Right ventricle myocardium superior (tissue), 1 donor: ENCODE results near the gene ZNF488. TPM values are rescaled to one million over a fixed set of nuclear protein-coding genes. Genes with fewer than 3 reads are reported as not detected.

ENCODE experiments used
- ATAC-seq: fragments of 200-7000 bp; cut with Tn5 transposase; one replicate; pipeline ENCODE4 v1.9.1; 2020; ENCODE audit warnings: mild to moderate bottlenecking; ENCODE audit not compliant: poor library complexity
- DNase-seq: peaks from one replicate; pipeline ENCODE4 v3.0.0-alpha.2; 2020
- intact Hi-C: fragments of 100-400 bp; cut with DNase I; formaldehyde crosslinking; loops from one replicate; pipeline ENCODE4 v1.11.2; 2022
- total RNA-seq: library from RNA; stranded (reverse); fragmentation: NEBNext Ultra II Directional; extraction: Animal tissue kit (Norgen Biotek cat#: 25700); gene quantifications from one replicate; pipeline ENCODE4 v1.2.1, GENCODE V29; 2021
- donor health status: DM: no; HTN: yes; CAD: no; lungs with severe emphysema.

Gene ZNF488
- total RNA-seq, 1 donor from 2014 or later = not detected

DNA sequence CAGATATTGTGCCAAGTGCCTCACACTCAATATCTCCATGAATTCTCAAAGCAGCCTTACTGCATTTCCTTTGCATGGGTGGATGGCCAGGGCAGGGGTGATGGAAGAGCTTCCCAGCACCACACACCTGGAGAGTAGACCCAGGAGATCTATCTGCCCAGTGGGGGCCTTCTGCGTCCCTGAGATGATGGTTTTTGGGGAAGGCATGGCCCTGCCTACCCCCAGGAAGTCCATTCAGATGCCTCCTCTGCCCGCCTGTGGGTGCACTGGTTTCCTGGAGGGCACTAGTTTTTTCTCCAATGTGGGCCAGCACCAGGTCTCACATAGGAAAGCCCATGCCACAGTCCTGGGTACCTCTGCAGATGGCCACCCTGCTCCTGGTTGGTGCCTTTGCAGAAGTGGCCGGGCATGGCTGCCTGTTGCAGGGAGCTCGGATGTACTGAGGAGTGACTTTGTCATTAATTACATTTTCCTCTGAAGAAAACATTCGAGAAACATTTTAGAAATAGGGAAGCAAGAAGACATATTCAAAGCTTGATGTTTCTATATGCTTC is 28.2 kb upstream of the ZNF488 start:
- DNase-seq = no peak
- ATAC-seq = no peak
- intact Hi-C loops = no loop called here

- DNase-seq (no peak), ATAC-seq (no peak)
- intact Hi-C loops = no loop called here
Measured at GRCh38 chr10:47410862-47411261, 26.8 kb upstream of the ZNF488 start.

DNA sequence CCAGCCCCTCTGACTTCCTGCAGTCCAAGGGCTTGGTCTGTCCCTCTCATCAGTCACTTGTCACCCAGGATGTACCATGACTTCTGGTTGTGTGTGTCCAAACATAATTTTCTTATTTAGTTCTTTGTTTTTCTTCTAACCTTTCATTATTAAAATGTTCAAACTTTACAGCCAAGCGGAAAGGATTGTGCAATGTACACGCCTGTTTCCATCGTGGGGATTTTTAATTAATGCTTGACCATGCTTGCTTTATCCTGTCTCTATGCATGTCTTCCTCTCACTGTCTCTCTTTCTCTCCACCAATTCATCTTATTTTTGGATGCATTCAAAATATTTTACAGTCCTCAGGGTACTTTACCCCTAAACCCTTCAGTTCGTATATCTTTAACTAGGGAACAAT is 26.2 kb upstream of the ZNF488 start:
- DNase-seq = no peak
- no peak for ATAC-seq
- intact Hi-C loops = no loop called here

GRCh38 chr10:47409866-47410256 is 25.8 kb upstream of the ZNF488 start:
- intact Hi-C loops = no loop called here
- DNase-seq (no peak), ATAC-seq (no peak)

DNA sequence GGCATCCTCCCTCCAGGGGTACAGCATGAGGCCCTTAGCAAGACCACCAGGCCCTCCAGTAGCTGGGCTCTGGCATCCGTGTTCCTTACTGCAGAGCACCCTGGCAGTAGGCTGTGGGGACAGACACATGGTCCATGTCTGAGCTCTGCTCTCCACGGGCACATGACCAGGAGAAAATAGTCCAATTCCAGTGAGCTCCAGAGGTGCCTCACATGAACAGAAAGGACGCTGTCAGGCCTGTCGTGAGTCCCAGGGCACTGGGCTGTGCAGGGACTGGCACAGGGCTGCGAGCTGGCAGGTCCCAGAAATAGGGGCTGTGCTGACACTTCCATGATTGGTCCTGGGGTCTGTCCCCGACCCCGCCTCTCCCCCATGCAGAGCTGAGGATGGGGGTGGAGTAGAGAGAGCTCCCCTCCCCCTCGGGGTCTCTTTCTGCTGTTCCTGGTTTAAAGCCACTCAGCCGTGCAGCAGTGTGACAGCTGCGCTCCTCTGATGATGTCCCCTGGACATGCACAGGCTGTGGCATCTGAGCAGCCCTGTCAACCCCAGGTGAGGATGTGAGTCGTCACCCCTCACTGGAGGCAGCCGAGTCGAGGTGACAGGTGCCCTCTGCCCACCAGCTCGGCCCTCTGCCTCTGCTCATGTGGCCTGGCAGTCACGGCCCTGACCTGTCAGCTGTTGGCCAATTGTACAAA is 25.2 kb upstream of the ZNF488 start:
- intact Hi-C loops = no loop called here
- ATAC-seq (no peak), DNase-seq (no peak)

DNA sequence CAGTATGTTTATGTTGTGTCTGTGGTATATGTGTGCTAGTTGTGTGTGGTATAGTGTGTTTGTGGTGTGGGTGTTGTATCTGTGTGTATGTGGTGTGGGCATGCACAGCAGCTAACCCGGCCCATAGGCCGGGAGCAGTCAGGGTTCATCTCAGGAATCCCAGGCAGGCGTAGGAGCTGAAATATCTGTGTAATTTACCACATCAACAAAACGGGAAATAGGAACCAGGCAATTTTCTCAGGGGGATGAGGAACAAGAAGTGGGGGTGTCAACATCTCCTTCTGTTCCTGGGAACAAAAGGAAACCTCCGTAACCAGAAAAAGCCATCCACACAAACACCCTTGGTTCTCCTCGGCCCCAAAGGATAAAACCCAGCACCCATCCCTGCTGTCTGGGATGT is 24.5 kb upstream of the ZNF488 start:
- ATAC-seq (no peak), DNase-seq (no peak)
- intact Hi-C loops = no loop called here

DNA sequence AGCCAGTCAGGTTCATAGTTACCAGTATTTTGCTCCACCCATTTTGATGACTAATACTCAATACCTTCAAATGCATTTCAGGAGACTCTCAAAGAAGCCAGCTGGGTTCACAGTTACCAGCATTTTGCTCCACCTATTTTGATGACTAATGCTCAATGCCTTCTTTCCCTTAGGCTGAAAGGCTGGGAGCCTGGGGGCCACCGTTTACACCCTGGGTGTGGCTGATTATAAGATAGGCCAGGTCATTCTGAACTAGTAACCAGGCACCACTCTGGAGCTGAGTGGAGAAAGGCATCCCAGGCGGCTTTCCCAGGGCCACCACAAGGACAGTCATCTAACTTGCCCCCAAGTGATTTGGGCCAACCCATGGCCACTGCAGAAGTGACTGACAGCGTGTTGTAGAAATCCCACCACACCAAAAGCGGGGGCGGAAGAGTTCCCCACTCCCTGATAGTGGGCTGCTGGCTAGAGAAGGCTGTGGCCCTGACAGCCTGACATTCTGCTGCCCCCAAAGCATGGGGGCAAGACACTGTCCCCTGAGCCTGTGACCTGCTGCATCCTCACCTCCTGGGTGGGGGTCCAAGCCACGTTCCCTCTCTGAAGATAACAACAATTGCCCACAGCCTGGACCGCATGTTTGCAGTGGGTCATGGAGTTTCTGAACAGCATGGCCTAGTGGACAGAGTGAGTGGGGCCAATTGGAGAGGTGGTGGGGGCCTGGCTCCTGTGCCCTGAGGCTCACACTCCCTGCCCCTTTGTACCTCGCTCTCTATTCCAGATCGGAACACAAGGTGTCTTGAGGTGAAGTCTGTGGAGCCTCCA is 23.0 kb upstream of the ZNF488 start:
- DNase-seq (no peak), ATAC-seq (no peak)
- intact Hi-C loops = no loop called here

- ATAC-seq (no peak), DNase-seq (no peak)
- intact Hi-C loops = no loop called here
Measured at GRCh38 chr10:47406548-47406869, 22.4 kb upstream of the ZNF488 start.

DNA sequence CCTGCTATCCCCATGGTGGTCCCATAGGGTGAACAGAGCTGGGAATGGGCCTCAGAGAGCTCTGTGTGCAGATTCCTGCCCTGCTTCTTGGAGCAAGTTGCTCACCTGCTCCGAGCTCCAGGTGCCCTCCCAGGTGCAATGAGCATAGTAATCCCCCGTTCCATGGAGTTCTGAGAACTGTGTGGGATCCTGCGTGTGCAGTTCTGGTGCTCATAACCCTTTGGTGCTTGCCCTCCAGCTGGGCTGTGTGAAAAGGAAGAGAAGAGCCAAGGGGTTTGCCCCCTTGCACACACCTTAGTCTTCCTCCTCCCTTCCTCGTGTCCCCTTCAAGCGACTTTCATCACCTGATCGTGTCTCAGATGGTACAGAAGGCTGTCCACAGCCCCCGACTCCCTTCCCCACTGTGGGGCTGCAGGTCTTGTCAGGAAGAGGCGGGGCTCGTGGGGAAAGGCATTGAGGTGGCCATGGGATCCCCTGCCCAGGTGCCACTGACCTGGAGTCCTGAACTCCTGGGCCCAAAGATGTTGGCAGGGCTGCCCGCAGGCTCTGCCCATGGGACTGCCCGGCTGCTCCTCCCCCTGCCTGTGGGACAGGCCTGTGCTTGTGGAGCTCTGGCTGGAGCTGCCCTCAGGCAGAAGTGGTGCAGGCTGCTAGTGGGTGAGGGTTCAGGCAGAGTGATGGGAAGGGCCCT is 21.9 kb upstream of the ZNF488 start:
- intact Hi-C loops = no loop called here
- ATAC-seq (no peak), DNase-seq (no peak)

GRCh38 chr10:47404937-47405336 is 20.8 kb upstream of the ZNF488 start:
- intact Hi-C loops = no loop called here
- DNase-seq (no peak), ATAC-seq (no peak)

DNA sequence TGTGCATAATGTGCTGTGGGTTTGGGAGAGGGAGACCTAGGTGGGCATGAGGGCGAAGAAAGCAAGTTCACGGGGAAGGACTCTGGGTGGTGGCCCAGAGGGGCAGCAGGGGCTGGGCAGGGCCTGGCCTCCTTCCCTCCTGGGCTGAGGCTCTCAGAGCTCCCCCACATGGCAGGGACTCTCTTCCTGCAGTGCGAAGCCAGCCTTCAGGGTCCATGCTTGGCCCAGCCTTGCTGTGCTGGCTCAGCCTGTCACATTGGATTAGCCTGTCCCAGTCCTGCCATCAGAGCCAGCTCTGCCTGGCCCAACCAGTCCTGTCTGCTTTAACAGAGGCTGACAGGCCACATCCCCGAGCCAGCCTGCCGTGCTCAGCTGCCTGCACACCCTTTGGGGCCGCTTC is 20.4 kb upstream of the ZNF488 start:
- intact Hi-C loops = no loop called here
- ATAC-seq = no peak

GRCh38 chr10:47403446-47404318 is 19.6 kb upstream of the ZNF488 start:
- intact Hi-C loops = no loop called here
- DNase-seq (no peak), ATAC-seq (peak; percentile 18)

More for the DNA sequence above, 20.4 kb upstream of the ZNF488 start:
- no peak for DNase-seq

- intact Hi-C loops = no loop called here
- ATAC-seq = peak; percentile 92
- DNase-seq = peak; percentile 69
Measured at GRCh38 chr10:47402641-47403301, 18.7 kb upstream of the ZNF488 start.

DNA sequence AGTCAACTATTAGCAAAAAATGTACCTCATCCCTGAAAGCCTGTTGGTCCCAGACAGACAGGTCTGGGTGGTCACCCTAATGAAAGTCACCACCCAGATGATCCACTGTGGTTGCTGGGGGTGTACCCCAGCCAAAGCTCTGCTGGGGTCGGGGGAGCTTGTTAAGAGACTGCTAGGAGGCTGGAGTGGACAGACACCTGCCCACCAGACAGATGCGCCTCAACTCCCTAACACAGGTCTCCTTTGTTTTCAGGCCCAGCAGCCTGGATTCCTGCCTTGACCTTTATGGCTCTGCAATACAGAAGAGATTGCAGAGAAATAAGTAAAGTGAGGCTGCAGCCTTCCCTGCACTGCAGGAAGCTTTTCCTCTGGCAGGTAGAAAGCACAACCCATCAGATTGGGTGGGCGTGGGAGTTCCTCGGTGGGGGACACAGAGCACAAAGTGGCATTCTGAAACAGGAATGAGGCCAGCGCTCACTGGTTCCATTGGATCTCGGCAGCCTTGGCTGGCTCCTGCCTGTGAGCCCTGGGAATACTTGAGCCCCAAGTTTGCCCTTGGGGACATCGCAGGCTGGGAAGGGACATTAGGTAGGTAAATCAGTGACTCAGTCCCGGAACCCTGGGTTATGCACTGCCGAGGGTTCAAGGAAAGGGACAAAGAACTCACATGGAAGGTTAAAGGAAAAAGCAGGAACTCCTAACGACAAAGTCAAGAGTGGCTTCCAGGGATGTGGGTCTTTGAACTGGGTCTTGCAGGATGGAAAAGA is 18.0 kb upstream of the ZNF488 start:
- intact Hi-C loops = no loop called here
- DNase-seq (no peak), ATAC-seq (no peak)

GRCh38 chr10:47401210-47401609 is 17.1 kb upstream of the ZNF488 start:
- DNase-seq = no peak
- intact Hi-C loops = no loop called here
- ATAC-seq = no peak

DNA sequence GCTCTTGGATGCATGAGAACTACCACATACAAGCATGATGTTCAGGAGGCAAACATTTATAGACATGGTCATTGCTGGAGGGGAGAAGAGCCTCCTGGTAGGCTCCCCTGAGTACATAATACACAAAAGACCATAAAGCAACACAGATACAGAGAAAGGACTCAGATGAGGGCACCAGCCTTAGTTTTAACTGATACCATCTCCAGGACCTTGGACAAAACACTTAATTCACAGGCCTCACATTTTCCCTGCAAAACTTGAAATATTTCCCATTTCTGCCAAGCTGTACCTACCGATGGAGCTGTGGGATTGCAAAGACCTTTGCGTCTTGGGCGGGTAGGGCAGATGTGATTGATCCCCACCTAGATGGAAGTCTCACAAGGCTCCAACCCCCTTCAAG is 16.7 kb upstream of the ZNF488 start:
- no peak for DNase-seq
- intact Hi-C loops = no loop called here
- ATAC-seq = no peak

DNA sequence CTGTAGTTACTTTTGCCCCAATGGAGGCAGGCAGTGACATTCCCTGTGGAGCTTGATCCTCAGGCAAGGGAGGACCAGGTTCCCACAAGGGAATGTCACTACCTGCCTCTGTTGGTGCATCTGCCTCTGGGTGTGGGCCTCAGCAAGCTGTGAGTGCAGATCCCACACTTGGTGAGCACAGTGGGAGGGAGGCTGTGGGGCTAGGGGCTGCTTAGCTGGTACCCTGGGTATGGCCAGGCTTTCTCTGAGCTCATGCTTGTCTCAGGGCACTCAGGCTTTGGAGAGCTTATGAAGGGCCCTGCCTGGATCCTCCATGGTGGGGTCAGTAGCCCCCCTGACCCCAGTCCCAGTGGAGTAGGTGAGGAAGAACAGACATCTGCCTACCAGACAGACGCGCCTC is 16.2 kb upstream of the ZNF488 start:
- ATAC-seq (no peak), DNase-seq (no peak)
- intact Hi-C loops = no loop called here

DNA sequence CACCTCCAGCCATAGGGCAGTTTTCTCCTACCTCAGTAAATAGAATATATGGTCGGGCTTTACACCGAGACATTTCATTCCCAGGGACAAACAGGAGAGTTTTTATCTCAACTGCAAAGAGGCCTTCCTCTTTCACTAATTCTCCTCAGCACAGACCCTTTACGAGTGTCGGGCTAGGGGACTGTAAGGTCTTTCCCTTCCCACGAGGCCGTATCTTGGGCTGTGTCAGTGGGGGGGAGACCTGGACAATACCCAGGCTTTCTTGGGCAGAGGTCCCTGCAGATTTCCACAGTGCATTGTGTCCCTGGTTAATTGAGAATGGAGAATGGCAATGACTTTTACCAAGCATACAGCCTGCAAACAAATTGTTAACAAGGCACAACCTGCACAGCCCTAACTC is 13.2 kb upstream of the ZNF488 start:
- ATAC-seq = no peak
- intact Hi-C loops = no loop called here
- no peak for DNase-seq
